K562 (cell line): ENCODE measurements around the gene PRCC. TPM values are rescaled to one million over a fixed set of nuclear protein-coding genes. Genes with fewer than 3 reads are reported as not detected.

ENCODE experiments used
- ARNT ChIP-seq, 2 experiments: fragments of 450-650 bp; IDR thresholded peaks; 2 replicates each; pipeline ENCODE4 v1.6.1; 2016; ENCODE audit warnings: mild to moderate bottlenecking in 1 of 2
- ASH1L ChIP-seq: fragments of 450-650 bp; IDR thresholded peaks from 2 replicates; pipeline ENCODE4 v1.6.1; 2018; ENCODE audit warnings: borderline replicate concordance, mild to moderate bottlenecking, low read depth; ENCODE audit not compliant: partially characterized antibody
- CTCFL ChIP-seq: IDR thresholded peaks from 2 replicates; pipeline ENCODE4 v1.6.1; 2011; ENCODE audit warnings: borderline replicate concordance, low read depth, mild to moderate bottlenecking, moderate library complexity, low read length; ENCODE audit not compliant: insufficient read depth, poor library complexity, severe bottlenecking
- FOXA3 ChIP-seq, 2 experiments: fragments of 450-650 bp in 1 of 2; sonication (generic) in 1 of 2; formaldehyde crosslinking; IDR thresholded peaks in 1 of 2; conservative IDR thresholded peaks in 1 of 2; 2 replicates each; pipeline versions ENCODE4 v1.4.0 to v1.8.0; 2020 to 2022; ENCODE audit warnings: mild to moderate bottlenecking in 2 of 2, missing genetic modification reagents in 1 of 2
- GABPA ChIP-seq: fragments of 200-800 bp; sonication (Bioruptor generic); conservative IDR thresholded peaks from 2 replicates; pipeline ENCODE4 v1.6.1; 2016; ENCODE audit warnings: low read depth, missing genetic modification characterization, missing compliant biosample characterization
- HDGF ChIP-seq: fragments of 450-650 bp; IDR thresholded peaks from 2 replicates; pipeline ENCODE4 v1.6.1; 2016
- KDM1A ChIP-seq, 2 experiments: fragments of 450-650 bp; IDR thresholded peaks; 2 replicates each; pipeline ENCODE4 v1.6.1; 2016; ENCODE audit warnings: mild to moderate bottlenecking in 2 of 2
- RFX1 ChIP-seq: fragments of 450-650 bp; IDR thresholded peaks from 2 replicates; pipeline ENCODE4 v1.6.1; 2016; ENCODE audit warnings: mild to moderate bottlenecking, moderate library complexity
- U2AF1 ChIP-seq: fragments of 200-400 bp; formaldehyde crosslinking; optimal IDR thresholded peaks from 2 replicates; pipeline ENCODE3; 2017; ENCODE audit warnings: mild to moderate bottlenecking, low read depth, low read length, moderate library complexity
- ZBTB7A ChIP-seq: IDR thresholded peaks from 2 replicates; pipeline ENCODE4 v1.6.1; 2011; ENCODE audit warnings: low read depth, mild to moderate bottlenecking, low read length, moderate library complexity, borderline replicate concordance; ENCODE audit not compliant: control insufficient read depth
- ZNF197 ChIP-seq: fragments of 200-800 bp; sonication (Bioruptor generic); IDR thresholded peaks from 2 replicates; pipeline ENCODE4 v1.6.1; 2016; ENCODE audit warnings: low read depth, missing genetic modification characterization, missing compliant biosample characterization
- ZNF263 ChIP-seq: sonication (generic); formaldehyde crosslinking; IDR thresholded peaks from 2 replicates; pipeline ENCODE4 v1.8.0; 2022; ENCODE audit warnings: mild to moderate bottlenecking, missing genetic modification reagents, borderline replicate concordance
- ZNF347 ChIP-seq: fragments of 450-650 bp; formaldehyde crosslinking; IDR thresholded peaks from 2 replicates; pipeline ENCODE4 v1.4.0; 2020; ENCODE audit warnings: low read depth, mild to moderate bottlenecking, moderate library complexity
- polyA plus RNA-seq, 8 experiments: library from polyadenylated mRNA; depleted of rRNA in 4 of 8; stranded (reverse) in 5 of 8; unstranded in 3 of 8; fragments of >200 nt; fragmentation: Nextera tagmentation in 2 of 8; fragmentation: Illumina TruSeq in 1 of 8; extraction: Ambion mirVana in 2 of 8; extraction: Trizol in 1 of 8; gene quantifications; 2 replicates each; pipeline versions ENCODE4 v1.2.1 to v1.2.3, GENCODE V29; 2011 to 2014; ENCODE audit warnings: inconsistent platforms in 1 of 8, missing spikeins in 1 of 8
- total RNA-seq, 7 experiments: library from RNA; depleted of rRNA in 6 of 7; stranded (reverse); fragments of >200 nt in 6 of 7; fragmentation: Illumina TruSeq in 2 of 7; extraction: Trizol in 2 of 7; gene quantifications; 2 replicates each; pipeline versions ENCODE4 v1.2.1 to v1.2.3, GENCODE V29; 2011 to 2021; ENCODE audit warnings: low replicate concordance in 1 of 7
- TF ChIP-seq, protein P1 (sequence below): fragments of 250-450 bp; sonication (Bioruptor Pico); IDR thresholded peaks from 2 replicates; pipeline ENCODE4 v1.5.0; 2020; ENCODE audit warnings: mild to moderate bottlenecking

The PRCC gene
- total and polyA plus RNA-seq, 9 of the 15 experiments (the other 6 are each of a cell fraction or from before 2014, with no cell fraction given) = 23.9 to 201 (median 41.1) TPM

DNA sequence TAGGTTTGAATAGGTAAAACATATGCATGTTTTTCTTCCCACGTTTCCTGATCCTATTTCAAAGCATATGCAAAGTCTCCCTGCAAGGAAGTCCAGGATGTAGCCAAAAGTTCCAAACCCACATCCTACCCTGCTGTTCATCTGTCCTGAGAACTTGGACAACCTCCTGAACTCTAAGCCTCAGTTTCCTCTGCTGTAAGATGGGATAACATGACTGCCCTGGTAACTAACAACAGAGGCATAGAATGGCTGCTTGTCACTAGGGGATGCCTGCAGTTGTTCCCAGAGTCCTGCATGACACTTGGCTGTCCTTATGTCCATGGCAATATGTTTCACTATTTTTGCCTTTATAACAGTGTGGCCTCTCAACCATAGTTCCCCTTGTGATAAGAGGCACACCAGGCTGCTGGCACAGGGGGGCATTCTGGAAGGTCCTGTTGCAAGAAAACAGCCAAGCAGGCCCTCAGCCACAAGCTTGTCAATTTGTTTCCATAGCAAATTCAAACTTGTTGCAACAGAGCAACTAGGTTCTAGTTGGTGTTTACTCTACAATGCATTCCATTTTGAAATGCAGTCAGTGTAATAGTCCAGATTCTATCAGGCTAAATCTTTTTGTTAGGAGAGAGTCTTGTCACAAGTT, 14.4 kb upstream of the PRCC start (continued):
- TF ChIP-seq ZNF347 (CRISPR knock-in tag) (no peak), ASH1L (no peak), ZNF197 (CRISPR knock-in tag) (no peak), ZBTB7A (no peak), GABPA (tag) (no peak), U2AF1 (no peak), KDM1A (IDR thresholded peaks at IDR 0.05) (peak; percentile 42 to 67; a peak in 3 of 4 replicates), RFX1 (peak; percentile 56), ARNT (IDR thresholded peaks at IDR 0.05) (no peak), HDGF (0 out of 2 replicates have a peak, but pooled peaks have one; percentile 73), ZNF263 (CRISPR knock-in tag) (peak; percentile 26; the same call in 1 of the 2 replicates), FOXA3 (CRISPR knock-in tag; conservative IDR thresholded peaks at IDR 0.05 in 1 of 2, IDR thresholded peaks at IDR 0.05 in 1 of 2) (0 out of 4 replicates have a peak, but pooled peaks of 1 of the 2 experiments have one; percentile 26), CTCFL (no peak)
- TF ChIP-seq, protein P1, sequence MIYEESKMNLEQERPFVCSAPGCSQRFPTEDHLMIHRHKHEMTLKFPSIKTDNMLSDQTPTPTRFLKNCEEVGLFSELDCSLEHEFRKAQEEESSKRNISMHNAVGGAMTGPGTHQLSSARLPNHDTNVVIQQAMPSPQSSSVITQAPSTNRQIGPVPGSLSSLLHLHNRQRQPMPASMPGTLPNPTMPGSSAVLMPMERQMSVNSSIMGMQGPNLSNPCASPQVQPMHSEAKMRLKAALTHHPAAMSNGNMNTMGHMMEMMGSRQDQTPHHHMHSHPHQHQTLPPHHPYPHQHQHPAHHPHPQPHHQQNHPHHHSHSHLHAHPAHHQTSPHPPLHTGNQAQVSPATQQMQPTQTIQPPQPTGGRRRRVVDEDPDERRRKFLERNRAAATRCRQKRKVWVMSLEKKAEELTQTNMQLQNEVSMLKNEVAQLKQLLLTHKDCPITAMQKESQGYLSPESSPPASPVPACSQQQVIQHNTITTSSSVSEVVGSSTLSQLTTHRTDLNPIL (CRISPR knock-in tag) = no peak
